AG08395 (cell line): ENCODE measurements around the gene AUNIP.

Experiments
- DNase-seq: peaks from one replicate; pipeline ENCODE4 v3.0.0; 2012; ENCODE audit warnings: mixed read lengths, low spot score

The AUNIP gene

DNA sequence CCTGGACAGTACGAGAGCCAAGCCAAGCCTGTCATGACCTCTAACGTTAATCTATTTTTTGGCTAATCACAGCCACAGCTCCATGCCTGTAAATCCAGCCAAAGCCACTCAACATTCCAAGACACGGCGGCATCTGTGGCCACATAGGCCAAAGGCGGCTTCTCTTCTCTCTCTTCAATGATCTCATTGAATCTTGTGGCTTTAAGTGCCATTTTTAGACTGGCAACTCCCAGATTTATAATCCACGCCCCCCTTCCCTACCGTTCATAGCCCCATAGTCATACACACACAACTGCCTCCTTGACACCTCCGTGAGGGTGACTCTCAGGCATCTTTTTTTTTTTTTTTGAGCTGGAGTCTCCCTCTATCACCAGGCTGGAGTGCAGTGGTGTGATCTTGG lies 64.9 kb downstream of the AUNIP start:
- DNase-seq: peak; percentile 46

DNA sequence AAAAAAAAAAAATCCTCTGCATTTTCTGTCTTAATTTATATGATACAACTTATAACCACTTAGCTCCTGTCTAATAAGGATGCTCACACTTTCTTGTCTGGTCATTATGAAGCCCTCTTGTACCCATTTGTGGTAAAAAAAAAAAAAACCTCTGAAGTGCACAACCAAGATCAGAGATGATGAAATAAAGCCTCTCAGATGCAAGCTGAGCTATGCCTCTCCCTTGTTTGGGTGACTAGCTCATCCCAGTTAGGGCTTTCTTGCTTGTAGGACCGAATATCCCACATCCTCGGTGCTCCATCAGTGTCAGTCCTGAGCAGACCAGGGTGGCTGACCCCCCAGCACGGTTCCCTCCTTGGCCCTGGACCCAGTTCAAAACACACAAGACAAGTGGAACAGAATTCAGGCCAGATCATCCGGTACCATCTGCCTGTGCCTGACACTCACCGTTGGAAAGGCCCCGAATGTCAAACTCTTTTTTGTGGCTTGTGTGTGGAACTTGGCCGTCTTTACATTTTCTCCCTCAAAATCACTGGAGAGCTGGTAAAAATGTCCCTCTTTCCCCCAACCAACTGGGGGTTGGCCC lies 65.6 kb downstream of the AUNIP start:
- no peak for DNase-seq

DNA sequence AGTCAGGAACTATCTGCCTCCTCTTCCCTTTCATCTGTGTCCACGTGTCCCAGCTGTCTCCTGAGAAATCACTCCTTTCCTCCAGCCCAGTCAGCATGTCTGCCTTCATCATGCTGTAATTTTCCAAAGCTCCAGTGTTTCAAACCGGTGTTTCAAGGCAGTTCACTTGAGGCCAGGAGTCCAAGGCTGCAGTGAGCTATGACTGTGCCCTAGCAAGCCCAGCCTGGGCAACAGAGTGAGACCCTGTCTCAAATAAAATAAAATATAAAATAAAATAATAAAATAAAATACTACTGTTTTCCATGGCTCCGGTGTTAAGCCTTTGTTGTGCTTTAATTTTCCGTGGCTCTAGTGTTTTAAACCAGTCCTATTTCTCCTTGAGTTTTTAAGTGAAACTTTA lies 67.1 kb downstream of the AUNIP start:
- DNase-seq: no peak

DNA sequence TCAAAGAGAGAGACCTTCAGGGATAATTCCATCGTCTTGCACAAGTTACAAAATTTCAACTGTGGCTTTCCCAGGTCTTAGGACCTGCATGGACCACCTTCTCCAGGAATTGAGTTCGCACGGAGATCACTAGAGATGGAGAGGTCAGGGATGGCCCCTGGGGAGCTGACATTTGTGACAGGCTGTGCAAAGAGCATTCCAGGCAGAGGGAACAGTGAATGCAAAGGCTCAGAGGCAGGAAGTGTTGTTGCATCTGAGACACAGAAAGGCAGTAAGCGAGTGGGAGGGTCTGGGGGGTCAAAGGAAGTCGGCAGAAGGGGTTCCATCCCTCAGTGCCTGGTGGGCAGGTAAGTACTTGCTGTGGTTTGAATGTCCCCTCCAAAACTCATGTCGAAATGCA lies 68.8 kb downstream of the AUNIP start:
- DNase-seq: no peak

GRCh38 chr1:25787760-25788166 lies 71.5 kb downstream of the AUNIP start:
- no peak for DNase-seq

DNA sequence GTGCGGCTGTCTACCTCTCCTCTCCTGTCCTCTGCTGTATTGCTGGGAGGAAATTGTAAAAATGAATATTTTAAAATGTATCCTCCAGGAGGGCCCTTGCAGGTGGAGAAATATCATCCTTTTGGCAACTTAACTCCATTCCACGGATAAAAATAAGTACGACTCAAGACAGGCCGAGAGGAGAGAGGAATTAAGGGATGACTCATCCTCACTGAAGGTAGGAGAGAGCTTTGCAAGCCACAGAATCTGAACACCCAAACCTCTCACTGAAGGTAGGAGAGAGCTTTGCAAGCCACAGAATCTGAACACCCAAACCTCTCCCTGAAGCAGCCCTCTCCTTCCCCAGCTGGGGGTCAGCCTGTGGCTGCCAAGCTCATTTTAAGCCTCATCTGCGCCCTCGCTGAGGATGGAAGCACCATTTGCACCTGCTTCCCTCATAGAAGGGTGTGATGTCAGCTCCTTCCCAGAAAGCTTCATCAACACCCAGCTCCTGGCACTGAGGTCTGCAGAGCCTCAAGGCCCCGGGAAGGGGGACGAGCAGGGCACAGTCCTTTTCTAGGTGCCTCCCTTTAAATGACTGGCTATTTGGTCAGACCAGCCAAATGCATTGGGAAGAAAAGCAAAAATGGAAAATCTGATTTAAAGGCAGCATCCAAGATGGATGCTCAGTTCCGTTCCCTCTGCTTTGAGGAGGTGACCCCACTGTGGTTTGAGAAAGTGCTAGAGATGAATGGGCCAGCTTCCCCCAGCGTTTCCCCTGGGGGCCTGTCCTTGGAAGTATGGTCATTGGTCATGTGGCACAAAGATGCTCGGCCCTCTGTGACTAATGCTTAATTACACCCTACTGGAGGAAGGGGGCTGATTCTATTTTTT lies 72.1 kb downstream of the AUNIP start:
- peak; percentile 52 for DNase-seq

DNA sequence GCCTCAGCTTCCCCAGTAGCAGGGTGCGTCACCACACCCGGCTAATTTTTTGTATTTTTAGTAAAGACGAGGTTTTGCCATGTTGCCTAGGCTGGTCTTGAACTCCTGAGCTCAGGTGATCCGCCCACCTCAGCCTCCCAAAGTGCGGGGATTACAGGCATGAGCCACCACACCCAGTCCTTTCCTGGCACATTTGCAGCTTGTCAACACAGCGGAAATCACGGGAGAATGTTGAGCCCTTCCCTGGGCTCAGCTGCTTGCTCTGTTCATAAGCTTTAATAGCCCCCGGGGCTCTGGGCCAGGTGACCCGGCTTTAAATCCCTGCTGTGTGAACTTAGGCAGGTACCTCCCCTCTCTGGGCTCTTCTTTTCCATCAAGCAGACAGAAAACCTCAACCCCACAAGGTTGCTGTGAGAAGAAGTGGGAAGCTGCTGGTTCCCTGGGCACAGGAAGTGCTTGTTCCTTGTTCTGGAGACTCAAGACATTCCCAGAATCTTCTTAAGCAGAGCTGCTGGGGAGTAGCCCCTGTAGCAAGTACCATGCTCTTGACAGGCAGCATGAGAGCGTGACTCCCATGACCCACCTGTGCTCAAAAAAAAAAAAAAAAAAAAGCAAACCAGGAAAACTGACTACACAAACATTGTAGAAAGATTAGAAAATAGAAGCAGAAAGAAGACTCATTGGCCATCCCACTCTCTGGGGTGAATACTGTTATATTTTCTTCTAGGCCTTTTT lies 73.8 kb downstream of the AUNIP start:
- DNase-seq: no peak

GRCh38 chr1:25784575-25785051 lies 74.6 kb downstream of the AUNIP start:
- DNase-seq: no peak
